Suprapubic skin (tissue), 4 donors: Measurements from ENCODE around the gene FXYD7.

Experiments used
- CTCF ChIP-seq, 2 donors: fragments of 200-600 bp in 1 of 2; fragments of 450-650 bp in 1 of 2; sonication (generic) in 1 of 2; IDR thresholded peaks; one replicate each; pipeline ENCODE4 v1.5.1; 2016 to 2019; ENCODE audit warnings: antibody characterized with exemption in 2 of 2, mild to moderate bottlenecking in 1 of 2, moderate library complexity in 1 of 2
- EP300 ChIP-seq: sonication (generic); formaldehyde crosslinking; IDR thresholded peaks from one replicate; pipeline ENCODE4 v1.6.1; 2017; ENCODE audit warnings: antibody characterized with exemption
- POLR2AphosphoS5 ChIP-seq, 3 donors: sonication (generic); formaldehyde crosslinking; IDR thresholded peaks; one replicate each; pipeline ENCODE4 v1.6.1; 2017; ENCODE audit warnings: antibody characterized with exemption in 3 of 3

- TF ChIP-seq CTCF (IDR thresholded peaks at IDR 0.05) (no peak), EP300 (no peak), POLR2AphosphoS5 (IDR thresholded peaks at IDR 0.05) (no peak)
These were observed 52.8 kb downstream of the FXYD7 start for GRCh38 chr19:35195830-35196229.
